Mesothelial cell of epicardium (in vitro differentiated cells): ENCODE results near the gene ZNF25. TPM values are rescaled to one million over a fixed set of nuclear protein-coding genes. Genes with fewer than 3 reads are reported as not detected.

ENCODE experiments used
- DNase-seq, 2 experiments: peaks; one replicate each; pipeline ENCODE4 v3.0.0; 2021; ENCODE audit warnings: low spot score in 2 of 2; ENCODE audit not compliant: unreplicated experiment in 2 of 2
- H3K27ac Mint-ChIP-seq: 2 replicates; pipeline ENCODE4 v1.8.0; 2021; ENCODE audit warnings: mixed read lengths
- H3K27me3 Mint-ChIP-seq: 2 replicates; pipeline ENCODE4 v1.8.0; 2021; ENCODE audit warnings: low read depth, mixed read lengths
- H3K36me3 Mint-ChIP-seq: 2 replicates; pipeline ENCODE4 v1.8.0; 2021; ENCODE audit warnings: mixed read lengths
- H3K4me1 Mint-ChIP-seq: 2 replicates; pipeline ENCODE4 v1.8.0; 2021; ENCODE audit warnings: mixed read lengths
- H3K4me3 Mint-ChIP-seq: 2 replicates; pipeline ENCODE4 v1.8.0; 2021; ENCODE audit warnings: mild to moderate bottlenecking, moderate library complexity, mixed read lengths
- H3K9me3 Mint-ChIP-seq: 2 replicates; pipeline ENCODE4 v1.8.0; 2021; ENCODE audit warnings: mixed read lengths
- CTCF ChIP-seq: fragments of 200-600 bp; sonication (generic); IDR thresholded peaks from one replicate; pipeline ENCODE4 v1.5.0; 2021; ENCODE audit warnings: antibody characterized with exemption; ENCODE audit not compliant: unreplicated experiment
- total RNA-seq: library from RNA; stranded (reverse); gene quantifications from 3 replicates; pipeline ENCODE4 v1.2.1, GENCODE V29; 2021

The ZNF25 gene
- total RNA-seq, 1 donor from 2014 or later, result 12.3 TPM

DNA sequence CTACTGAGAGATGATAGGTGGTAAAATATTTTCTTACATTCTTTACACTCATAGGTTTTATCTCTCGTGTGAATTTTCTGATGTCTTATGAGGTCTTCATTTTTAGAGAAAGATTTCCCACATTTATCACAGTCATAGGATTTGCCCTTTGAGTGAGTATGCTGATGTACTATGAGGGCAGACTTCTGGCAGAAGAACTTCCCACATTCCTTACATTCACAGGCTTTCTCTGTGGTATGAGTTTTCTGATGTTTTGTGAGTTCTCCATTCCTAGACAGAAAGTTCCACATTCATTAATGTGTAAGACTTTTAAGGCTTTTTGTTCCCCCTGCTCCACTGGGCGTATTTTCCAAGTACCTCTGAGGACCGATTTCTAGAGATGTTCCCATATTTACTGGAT, 23.5 kb downstream of the ZNF25 start:
- Mint-ChIP-seq H3K4me3 (no peak overlapping the region), H3K36me3 (peaks cover 91% of the 10 kb centered on the region), H3K4me1 (no peaks in the 10 kb centered on the region), H3K9me3 (peaks cover 83% of the 10 kb centered on the region), H3K27me3 (no peaks in the 10 kb centered on the region), H3K27ac (no peak overlapping the region)
- DNase-seq, result no peak
- no peak for TF ChIP-seq CTCF

- TF ChIP-seq CTCF, result no peak
- Mint-ChIP-seq H3K36me3 (peaks cover 84% of the 10 kb centered on the region), H3K4me3 (no peak overlapping the region), H3K27me3 (no peaks in the 10 kb centered on the region), H3K27ac (no peak overlapping the region), H3K4me1 (no peaks in the 10 kb centered on the region), H3K9me3 (peaks cover 81% of the 10 kb centered on the region)
- DNase-seq, result no peak
These were observed 24.2 kb downstream of the ZNF25 start for GRCh38 chr10:37952043-37952755.

DNA sequence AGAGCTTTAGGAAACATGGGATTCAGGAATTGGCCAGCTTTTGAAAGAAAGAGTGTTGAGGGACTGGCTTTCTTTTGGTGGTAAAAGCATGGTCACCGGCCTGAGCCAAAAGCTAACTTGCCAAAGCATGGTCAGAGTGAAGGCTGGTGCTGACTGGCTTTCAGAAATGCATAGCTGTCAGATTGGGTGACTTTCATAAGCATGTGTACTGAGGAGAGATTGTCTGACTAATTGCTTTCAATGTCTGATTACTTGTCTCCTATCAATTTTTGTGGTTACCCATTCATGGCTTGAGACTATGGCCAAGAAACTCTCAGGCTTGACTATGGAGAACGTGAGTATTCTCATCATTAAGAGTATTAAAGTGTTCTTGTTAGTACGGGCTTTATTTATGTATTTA, 28.2 kb downstream of the ZNF25 start:
- H3K27me3 Mint-ChIP-seq, result no peaks in the 10 kb centered on the region
- H3K4me3 Mint-ChIP-seq, result no peak overlapping the region
- no peak overlapping the region for H3K27ac Mint-ChIP-seq
- no peak for DNase-seq
- peaks cover 72% of the 10 kb centered on the region for H3K9me3 Mint-ChIP-seq
- H3K4me1 Mint-ChIP-seq, result no peaks in the 10 kb centered on the region
- H3K36me3 Mint-ChIP-seq, result peaks cover 52% of the 10 kb centered on the region
- no peak for TF ChIP-seq CTCF

- Mint-ChIP-seq H3K36me3 (peaks cover 45% of the 10 kb centered on the region), H3K27ac (no peak overlapping the region), H3K27me3 (no peaks in the 10 kb centered on the region), H3K4me1 (no peaks in the 10 kb centered on the region), H3K9me3 (peaks cover 72% of the 10 kb centered on the region), H3K4me3 (no peak overlapping the region)
- TF ChIP-seq CTCF, result no peak
- no peak for DNase-seq
These were observed 28.9 kb downstream of the ZNF25 start for GRCh38 chr10:37947526-37947925.

DNA sequence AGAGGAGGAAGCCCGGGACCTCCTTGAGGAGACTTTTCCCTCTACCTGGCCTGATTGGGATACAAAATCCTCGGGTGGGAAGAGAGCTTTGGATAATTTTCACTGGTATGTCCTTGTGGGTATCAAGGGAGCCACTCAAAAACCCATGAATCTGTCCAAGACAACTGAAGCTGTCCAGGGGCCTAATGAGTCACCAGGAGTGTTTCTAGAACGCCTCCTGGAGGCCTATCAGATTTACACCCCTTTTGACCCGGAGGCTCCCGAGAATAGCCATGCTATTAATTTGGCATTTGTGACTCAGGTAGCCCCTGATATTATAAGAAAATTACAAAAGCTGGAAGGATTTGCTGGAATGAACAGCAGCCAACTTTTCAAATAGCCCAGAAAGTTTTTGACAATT, 38.6 kb downstream of the ZNF25 start:
- Mint-ChIP-seq H3K36me3 (no peaks in the 10 kb centered on the region), H3K4me1 (no peaks in the 10 kb centered on the region), H3K4me3 (no peak overlapping the region), H3K9me3 (peaks cover 63% of the 10 kb centered on the region), H3K27me3 (no peaks in the 10 kb centered on the region), H3K27ac (no peak overlapping the region)
- TF ChIP-seq CTCF, result no peak
- DNase-seq, result no peak
